HG03025 (cell line): ENCODE results near the gene ATP4B.

ENCODE experiments used
- ATAC-seq: cut with Tn5 transposase; IDR thresholded peaks from one replicate; pipeline ENCODE4 v1.9.1; 2021; ENCODE audit warnings: mild to moderate bottlenecking, moderate library complexity; ENCODE audit not compliant: unreplicated experiment, low FRiP score

The ATP4B gene

DNA sequence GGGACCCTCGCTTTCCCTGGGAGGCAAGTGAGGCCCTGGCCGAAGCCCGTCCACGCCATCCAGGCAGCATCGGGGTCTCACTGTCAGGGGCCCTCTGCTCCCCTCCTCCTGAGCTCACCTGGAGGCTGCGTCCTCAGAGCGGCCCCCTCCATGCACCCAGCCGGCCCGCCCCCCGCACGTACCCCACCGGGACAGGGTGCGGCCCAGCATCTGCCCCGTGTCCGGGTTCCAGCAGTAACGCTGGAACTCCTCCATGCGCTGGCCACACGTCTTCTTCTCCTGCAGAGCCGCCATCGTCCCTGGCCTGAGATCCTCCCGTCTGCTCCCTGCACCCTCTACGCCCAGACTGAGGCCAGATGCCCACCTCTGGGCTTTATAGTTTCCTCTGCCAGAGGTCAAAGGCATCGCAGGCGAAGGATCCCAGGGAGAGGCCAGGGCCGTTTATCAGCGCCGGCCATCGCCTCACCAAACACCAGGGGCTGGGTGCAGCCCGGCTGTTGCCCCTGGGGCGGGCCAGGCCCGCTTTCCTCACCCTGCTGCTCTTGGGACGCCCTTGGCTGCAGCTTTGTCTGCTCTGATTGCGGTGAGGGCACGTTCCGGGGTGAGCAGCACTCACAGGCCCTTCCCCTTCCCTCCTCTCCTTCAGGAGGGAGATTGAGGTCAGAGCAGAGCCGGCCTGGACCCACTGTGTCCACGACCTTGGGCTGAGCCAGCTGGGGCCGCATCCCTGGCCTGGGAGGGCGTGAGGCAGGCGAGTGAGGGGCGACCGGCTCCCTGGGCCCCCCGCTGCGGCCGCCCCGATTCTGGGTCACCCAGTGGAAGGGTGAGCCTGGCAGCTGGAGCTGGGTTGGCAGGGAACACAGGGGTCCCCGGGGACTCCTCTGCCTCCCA is at the start of gene ATP4B:
TSS of gene ATP4B (minus strand) at position 348 of the 891 bp plus-strand sequence. CDS start at position 294, 54 bp downstream.
- no peak for ATAC-seq

GRCh38 chr13:113672002-113672651 is 14.1 kb upstream of the ATP4B start:
- no peak for ATAC-seq

- ATAC-seq = no peak
Measured at GRCh38 chr13:113671066-113672001, 13.3 kb upstream of the ATP4B start.

- ATAC-seq = no peak
Measured at GRCh38 chr13:113670541-113670940, 12.5 kb upstream of the ATP4B start.

- no peak for ATAC-seq
Measured at GRCh38 chr13:113669755-113670341, 11.8 kb upstream of the ATP4B start.

DNA sequence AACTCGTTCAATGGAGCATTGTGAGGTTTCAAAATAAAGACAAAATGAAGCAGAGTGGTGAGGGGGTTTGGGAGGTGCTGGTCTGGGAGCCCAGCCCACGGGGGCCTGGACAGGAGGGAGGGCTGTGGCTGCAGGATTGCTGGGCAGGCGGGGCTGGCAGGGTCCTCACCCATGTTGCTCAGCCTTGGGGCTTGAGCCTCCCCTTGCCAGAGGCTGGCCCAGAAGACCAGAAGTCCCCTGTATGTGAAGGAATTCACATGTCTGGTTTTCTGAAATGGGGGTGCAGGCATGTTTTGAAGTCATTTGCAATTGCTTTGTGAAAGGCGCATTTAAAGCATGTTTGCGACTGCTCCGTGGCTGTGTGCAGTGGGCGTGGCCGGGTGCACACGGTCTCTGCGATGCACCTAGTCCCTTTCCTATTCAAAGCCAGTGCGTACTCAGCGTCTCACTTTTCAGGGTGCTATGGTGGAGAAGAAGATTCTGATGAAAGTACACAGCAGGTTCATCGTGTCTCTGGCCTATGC is 11.3 kb upstream of the ATP4B start:
- no peak for ATAC-seq

GRCh38 chr13:113668491-113668971 is 10.5 kb upstream of the ATP4B start:
- ATAC-seq = no peak

DNA sequence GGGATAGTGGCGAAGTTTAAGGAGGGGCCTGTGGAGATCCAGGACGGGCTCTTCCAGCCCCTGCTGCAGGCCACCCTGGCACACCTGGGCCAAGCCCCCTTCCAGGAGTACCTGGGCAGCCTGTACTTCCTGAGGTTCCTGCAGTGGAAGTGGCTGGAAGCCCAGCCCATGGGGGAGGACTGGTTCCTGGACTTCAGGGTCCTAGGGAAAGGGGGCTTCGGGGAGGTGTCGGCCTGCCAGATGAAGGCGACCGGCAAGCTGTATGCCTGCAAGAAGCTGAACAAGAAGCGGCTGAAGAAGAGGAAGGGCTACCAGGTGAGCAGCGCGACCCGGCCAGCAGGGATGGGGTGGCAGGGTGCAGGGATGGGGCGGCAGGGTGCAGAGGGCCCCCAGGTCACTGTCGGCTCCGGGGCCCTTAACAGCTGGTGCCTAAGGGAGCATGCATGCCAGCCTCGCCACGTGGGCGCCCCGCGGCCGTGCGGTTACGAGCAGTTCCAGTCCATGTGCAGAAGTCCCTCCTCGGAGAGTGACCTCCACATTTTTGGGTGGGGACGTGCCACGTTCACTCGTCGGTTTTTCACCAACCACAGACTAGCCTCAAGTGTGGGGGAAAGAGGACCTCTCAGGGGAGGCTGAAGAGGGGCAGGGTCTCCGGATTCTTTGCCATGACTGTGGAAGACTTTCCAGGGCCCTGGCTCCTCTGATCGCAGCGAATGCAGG is 9.9 kb upstream of the ATP4B start:
- ATAC-seq = no peak

GRCh38 chr13:113666951-113667701 is 9.1 kb upstream of the ATP4B start, which contains the start of gene GRK1:
Gene GRK1 (plus strand): TSS chr13:113667219. CDS start chr13:113667387, 168 bp downstream.
- ATAC-seq = no peak

DNA sequence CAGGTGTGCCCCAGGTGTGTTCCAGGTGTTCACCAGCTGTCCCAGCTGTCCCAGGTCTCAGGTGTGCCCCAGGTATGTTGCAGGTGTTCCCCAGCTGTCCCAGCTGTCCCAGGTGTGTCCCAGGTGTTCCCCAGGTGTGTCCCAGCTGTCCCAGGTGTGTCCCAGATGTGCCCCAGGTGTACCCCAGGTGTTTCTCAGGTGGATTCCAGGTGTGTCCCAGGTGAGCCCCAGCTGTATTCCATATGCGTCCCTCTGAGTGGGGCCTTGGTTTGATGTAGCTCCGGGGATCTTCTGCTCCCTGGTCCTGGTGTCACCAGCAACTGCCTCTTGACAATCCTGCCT is 8.3 kb upstream of the ATP4B start:
- no peak for ATAC-seq

- no peak for ATAC-seq
Measured at GRCh38 chr13:113665597-113666328, 7.8 kb upstream of the ATP4B start.

DNA sequence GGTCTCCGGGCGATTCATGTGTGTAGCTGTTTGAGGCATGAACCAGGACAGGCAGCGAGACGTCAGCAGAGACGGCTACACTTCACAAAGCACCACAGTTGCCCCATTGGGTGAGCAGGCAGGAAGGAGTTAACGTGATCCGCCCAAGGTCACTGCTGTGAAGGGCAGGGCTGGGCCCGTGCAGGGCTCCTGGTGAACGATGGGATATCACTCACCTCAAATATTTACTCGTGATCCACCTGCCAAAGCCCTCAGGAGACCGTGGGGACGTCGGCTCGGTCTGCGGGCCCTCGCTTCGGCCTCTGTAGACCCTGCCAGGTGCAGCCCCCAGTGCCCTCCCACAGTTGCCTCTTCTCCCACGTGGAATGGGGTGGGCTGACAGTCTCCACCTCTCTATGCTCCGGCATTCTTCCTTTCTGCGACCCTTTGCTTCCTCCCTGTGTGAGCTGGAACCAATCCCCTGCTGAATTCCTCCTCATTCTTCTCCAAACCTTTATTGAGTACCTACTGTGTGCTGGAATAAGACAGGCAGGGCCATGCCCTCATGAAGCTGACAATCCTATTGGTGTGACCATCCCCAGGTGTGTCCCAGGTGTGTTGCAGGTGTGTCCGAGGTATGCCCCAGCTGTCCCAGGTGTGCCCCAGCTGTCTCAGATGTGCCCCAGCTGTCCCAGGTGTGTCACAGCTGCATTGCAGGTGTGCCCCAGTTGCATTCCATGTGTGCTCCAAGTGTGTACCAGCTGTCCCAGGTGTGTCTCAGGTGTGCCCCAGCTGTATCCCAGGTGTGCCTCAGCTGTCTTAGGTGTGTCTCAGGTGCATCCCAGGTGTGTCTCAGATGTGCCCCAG is 7.0 kb upstream of the ATP4B start:
- ATAC-seq = no peak

GRCh38 chr13:113663934-113664333 is 5.9 kb upstream of the ATP4B start:
- ATAC-seq = no peak

- ATAC-seq = no peak
Measured at GRCh38 chr13:113661509-113661908, 3.5 kb upstream of the ATP4B start.

GRCh38 chr13:113660066-113660465 is 2.1 kb upstream of the ATP4B start:
- ATAC-seq = no peak

DNA sequence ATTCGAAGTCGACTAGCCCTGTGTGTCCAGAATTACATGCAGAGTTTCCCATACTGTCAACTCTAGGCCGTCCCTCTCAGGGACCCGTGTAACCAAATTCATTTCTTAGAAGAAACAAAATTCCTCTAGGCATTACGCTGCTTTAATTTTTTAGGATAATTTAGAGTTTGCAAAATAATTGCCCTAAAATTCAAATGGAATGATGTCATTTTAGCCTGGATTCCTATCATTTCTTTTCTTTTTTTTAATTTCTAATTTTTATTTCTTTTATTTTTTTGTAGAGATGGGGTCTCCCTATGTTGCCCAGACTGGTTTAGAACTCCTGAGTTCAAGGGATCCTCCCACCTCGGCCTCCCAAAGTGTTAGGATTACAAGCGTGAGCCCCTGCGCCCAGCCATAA is 1.3 kb upstream of the ATP4B start:
- no peak for ATAC-seq

GRCh38 chr13:113658836-113659235 is 838 bp upstream of the ATP4B start:
- no peak for ATAC-seq
